Measurements from ENCODE around the gene PTPRF.

DNA sequence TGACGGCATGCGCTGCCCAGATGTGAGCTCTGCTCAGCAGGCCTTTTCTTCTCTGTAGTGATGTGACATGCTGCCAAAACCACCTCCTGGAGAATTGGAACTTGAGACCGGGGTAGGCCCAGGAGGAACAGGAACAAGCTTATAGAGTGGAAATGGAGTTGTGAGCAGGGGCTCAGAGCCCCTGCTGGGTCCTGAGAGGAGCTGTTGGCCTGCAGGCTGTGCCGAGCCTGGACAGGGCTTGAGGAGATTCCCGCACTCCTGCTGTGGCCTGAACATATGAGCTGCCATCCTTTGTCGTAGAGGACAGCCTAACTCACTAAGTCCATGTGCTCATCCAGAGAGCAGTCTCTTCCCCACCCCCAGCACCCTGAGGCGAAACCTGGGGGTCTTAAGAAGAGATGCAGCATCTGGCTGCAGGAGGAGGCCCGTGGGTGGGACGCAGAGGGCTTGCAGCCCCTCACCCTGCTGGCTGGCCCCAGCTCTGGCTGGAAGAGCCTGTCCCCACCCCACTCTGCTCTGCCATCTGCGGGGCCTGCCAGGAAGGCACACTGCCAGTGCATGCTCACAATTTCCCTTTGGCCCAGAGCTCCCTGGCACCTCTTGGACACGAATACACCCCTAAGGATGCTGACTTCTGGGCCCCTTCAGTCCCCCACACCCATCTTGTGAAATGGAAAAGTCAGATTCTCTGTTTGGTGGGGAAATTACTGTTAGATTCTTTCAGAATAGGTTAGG lies 42.5 kb downstream of the PTPRF start:
- TF ChIP-seq, protein P1, sequence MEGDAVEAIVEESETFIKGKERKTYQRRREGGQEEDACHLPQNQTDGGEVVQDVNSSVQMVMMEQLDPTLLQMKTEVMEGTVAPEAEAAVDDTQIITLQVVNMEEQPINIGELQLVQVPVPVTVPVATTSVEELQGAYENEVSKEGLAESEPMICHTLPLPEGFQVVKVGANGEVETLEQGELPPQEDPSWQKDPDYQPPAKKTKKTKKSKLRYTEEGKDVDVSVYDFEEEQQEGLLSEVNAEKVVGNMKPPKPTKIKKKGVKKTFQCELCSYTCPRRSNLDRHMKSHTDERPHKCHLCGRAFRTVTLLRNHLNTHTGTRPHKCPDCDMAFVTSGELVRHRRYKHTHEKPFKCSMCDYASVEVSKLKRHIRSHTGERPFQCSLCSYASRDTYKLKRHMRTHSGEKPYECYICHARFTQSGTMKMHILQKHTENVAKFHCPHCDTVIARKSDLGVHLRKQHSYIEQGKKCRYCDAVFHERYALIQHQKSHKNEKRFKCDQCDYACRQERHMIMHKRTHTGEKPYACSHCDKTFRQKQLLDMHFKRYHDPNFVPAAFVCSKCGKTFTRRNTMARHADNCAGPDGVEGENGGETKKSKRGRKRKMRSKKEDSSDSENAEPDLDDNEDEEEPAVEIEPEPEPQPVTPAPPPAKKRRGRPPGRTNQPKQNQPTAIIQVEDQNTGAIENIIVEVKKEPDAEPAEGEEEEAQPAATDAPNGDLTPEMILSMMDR (IDR thresholded peaks at IDR 0.05): no peak
- no peak for TF ChIP-seq ZFX (IDR thresholded peaks at IDR 0.05; ENCODE audit: borderline replicate concordance)

Measured in 22Rv1 (cell line).